Limb (tissue), 2 donors: ENCODE results near the gene APOBEC3C.
"Not testable (repeated sequence)": the region's sequence is repeated elsewhere in the genome, so short reads cannot be mapped to it uniquely, and the experiment has no call there.

Experiments used
- DNase-seq, 2 donors: peaks; one replicate each; pipeline ENCODE4 v3.0.0-alpha.2; 2016; ENCODE audit errors: extremely low spot score in 2 of 2

APOBEC3C gene

GRCh38 chr22:39013942-39014722 lies at the start of gene APOBEC3C:
Gene APOBEC3C, plus strand, starts transcription at chr22:39014257. Its CDS starts 106 bp downstream, at chr22:39014363.
- DNase-seq: peak; percentile 31 to 65

- DNase-seq: no peak
Observed at GRCh38 chr22:38964306-38964705, 49.8 kb upstream of the APOBEC3C start.

- DNase-seq: no peak
Observed at GRCh38 chr22:38964989-38965388, 49.1 kb upstream of the APOBEC3C start.

- no peak for DNase-seq
Observed at GRCh38 chr22:38965614-38966379, 48.3 kb upstream of the APOBEC3C start.

- DNase-seq: no peak
Observed at GRCh38 chr22:38966380-38966702, 47.7 kb upstream of the APOBEC3C start.

- DNase-seq: no peak
Observed at GRCh38 chr22:38966942-38967341, 47.1 kb upstream of the APOBEC3C start.

GRCh38 chr22:38967451-38968450 lies 46.3 kb upstream of the APOBEC3C start:
- no peak for DNase-seq

- DNase-seq: no peak
Observed at GRCh38 chr22:38968801-38969200, 45.3 kb upstream of the APOBEC3C start.

- no peak for DNase-seq
Observed at GRCh38 chr22:38970551-38970950, 43.5 kb upstream of the APOBEC3C start.

GRCh38 chr22:38971202-38971601 lies 42.9 kb upstream of the APOBEC3C start:
- no peak for DNase-seq

- no peak for DNase-seq
Observed at GRCh38 chr22:38971791-38972190, 42.3 kb upstream of the APOBEC3C start.

- DNase-seq: no peak
Observed at GRCh38 chr22:38972558-38972957, 41.5 kb upstream of the APOBEC3C start.

- no peak for DNase-seq
Observed at GRCh38 chr22:38973289-38974169, 40.5 kb upstream of the APOBEC3C start.

- no peak for DNase-seq
Observed at GRCh38 chr22:38974170-38974825, 39.8 kb upstream of the APOBEC3C start.

- no peak for DNase-seq
Observed at GRCh38 chr22:38974826-38975175, 39.3 kb upstream of the APOBEC3C start.

- not testable (repeated sequence) for DNase-seq
Observed at GRCh38 chr22:38977289-38977688, 36.8 kb upstream of the APOBEC3C start.

GRCh38 chr22:38980587-38980986 lies 33.5 kb upstream of the APOBEC3C start:
- not testable (repeated sequence) for DNase-seq

GRCh38 chr22:38981005-38981991 lies 32.8 kb upstream of the APOBEC3C start:
- DNase-seq: peak; percentile 55 to 71
